Measurements from ENCODE around the gene JCAD. TPM values are rescaled to one million over a fixed set of nuclear protein-coding genes. Genes with fewer than 3 reads are reported as not detected.
A peak's percentile ranks its signal among the peaks of the same experiment; 100 is the strongest.

JCAD gene
- total RNA-seq, 4 donors from 2014 or later = 33.6 to 65.2 (median 53.3) TPM

DNA sequence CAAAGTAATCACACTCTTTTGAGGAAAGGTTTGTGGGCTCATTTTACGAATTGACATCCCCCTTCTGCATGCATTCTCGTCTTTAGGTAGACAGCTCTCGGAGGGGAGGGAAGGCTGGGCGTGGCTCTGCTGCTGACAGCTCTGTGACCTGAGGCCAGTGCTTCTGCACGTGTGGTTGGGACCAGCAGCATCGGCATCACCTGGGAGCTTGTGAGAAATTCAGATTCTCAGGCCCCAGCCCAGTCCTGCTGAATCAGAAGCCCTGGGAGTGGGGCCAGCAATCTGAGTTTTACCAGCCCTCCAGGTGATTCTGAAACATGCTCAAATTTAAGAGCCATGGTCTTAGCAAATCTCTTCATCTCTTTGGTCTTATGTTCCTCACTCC, 89.4 kb downstream of the JCAD start:
- 77% methylated on average over 3 of the region's 6 CpGs for WGBS
- H3K27ac ChIP-seq (replicated peaks in 1 of 4) = peak overlapping the region in 3 of 4 donors; percentile 31 to 62 (median 43)

DNA sequence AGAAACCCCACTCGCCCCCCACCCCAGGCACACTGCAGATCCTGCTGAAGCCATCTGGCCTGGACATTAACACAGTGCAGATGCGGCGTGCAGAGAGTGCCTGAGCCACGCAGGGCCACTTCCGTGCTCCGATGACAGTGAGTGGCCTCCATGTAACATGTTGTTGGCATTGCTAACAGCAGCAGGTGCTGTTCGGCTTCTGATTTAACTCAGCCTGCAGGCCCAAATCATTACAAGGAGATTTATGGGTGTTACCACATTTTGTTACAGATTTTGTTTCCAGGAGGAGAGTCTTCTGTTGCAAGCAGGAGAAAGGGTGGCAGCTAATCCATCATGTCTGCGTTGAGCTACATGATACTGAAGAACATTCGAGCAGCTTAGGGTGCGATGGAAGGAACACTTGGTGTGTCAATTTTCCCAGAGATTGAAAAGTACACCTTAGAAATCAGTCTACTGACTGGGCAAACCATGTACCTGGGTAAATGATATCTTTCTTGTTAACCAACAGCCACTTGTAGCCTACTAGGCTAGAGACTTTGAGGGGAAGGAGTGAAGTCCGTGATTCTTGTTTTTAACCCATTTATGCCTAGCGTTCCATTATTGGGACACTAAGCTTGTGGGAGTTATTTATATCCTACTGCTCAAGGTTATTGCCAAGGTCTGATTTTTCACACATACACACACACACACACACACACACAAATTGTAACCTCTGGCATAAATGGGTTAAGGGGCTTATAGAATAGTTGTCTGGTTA, 90.0 kb downstream of the JCAD start:
- H3K9me3 ChIP-seq = no peaks in the 10 kb centered on the region
- intact Hi-C loops (cut with DNase I) = no loop called here
- DNase-seq (ENCODE audit: extremely low spot score) = no peak
- WGBS = 80% methylated on average over 12 of the region's 12 CpGs
- peak in 1 of 2 donors; percentile 20 for TF ChIP-seq POLR2AphosphoS5 (IDR thresholded peaks at IDR 0.05)
- TF ChIP-seq, protein P1, sequence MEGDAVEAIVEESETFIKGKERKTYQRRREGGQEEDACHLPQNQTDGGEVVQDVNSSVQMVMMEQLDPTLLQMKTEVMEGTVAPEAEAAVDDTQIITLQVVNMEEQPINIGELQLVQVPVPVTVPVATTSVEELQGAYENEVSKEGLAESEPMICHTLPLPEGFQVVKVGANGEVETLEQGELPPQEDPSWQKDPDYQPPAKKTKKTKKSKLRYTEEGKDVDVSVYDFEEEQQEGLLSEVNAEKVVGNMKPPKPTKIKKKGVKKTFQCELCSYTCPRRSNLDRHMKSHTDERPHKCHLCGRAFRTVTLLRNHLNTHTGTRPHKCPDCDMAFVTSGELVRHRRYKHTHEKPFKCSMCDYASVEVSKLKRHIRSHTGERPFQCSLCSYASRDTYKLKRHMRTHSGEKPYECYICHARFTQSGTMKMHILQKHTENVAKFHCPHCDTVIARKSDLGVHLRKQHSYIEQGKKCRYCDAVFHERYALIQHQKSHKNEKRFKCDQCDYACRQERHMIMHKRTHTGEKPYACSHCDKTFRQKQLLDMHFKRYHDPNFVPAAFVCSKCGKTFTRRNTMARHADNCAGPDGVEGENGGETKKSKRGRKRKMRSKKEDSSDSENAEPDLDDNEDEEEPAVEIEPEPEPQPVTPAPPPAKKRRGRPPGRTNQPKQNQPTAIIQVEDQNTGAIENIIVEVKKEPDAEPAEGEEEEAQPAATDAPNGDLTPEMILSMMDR (IDR thresholded peaks at IDR 0.05) = no peak
- H3K27ac ChIP-seq (replicated peaks in 1 of 4) = peak overlapping the region in 3 of 4 donors; percentile 34 to 62 (median 43)
- no peaks in the 10 kb centered on the region for H3K36me3 ChIP-seq
- H3K4me3 ChIP-seq = no peak overlapping the region
- H3K4me1 ChIP-seq = peaks cover 0 to 37% (median 32%) of the 10 kb centered on the region in 4 donors
- H3K27me3 ChIP-seq = no peaks in the 10 kb centered on the region

More for the DNA sequence above, 89.4 kb downstream of the JCAD start:
- peaks cover 0 to 5% (median 0%) of the 10 kb centered on the region in 4 donors for H3K9me3 ChIP-seq
- no peaks in the 10 kb centered on the region for H3K36me3 ChIP-seq
- H3K4me3 ChIP-seq = no peak overlapping the region
- peaks cover 0 to 37% (median 32%) of the 10 kb centered on the region in 4 donors for H3K4me1 ChIP-seq
- no peak for DNase-seq (ENCODE audit: extremely low spot score)
- H3K27me3 ChIP-seq = no peaks in the 10 kb centered on the region
- intact Hi-C loops (cut with DNase I) = no loop called here
- TF ChIP-seq, protein P1 (IDR thresholded peaks at IDR 0.05) = no peak
- TF ChIP-seq POLR2AphosphoS5 (IDR thresholded peaks at IDR 0.05) (no peak), EP300 (IDR thresholded peaks at IDR 0.05) (no peak), POLR2A (IDR thresholded peaks at IDR 0.05; ENCODE audit: low read depth) (no peak)

DNA sequence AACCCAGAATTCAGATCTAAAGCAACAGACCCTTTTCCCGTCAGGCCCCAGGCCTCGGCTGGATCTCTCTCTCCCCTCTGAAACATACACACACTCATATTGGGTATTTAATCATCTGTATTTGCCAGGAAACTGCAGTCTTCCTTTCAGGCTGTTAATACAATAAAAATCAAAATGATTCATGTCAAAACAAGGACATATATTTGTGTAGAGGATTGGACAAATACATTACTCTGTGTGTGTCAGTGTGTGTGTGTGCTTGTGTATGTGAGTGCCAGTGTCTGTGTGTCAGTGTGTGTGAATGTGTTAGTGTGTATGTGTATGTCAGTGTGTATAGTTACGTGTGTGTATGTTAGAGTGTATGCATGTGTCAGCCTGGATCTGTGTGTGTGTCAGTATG, 90.8 kb downstream of the JCAD start:
- no peaks in the 10 kb centered on the region for H3K9me3 ChIP-seq
- no peaks in the 10 kb centered on the region for H3K27me3 ChIP-seq
- no peak for DNase-seq (ENCODE audit: extremely low spot score)
- no peak overlapping the region for H3K4me3 ChIP-seq
- TF ChIP-seq POLR2A (IDR thresholded peaks at IDR 0.05; ENCODE audit: low read depth) = no peak
- TF ChIP-seq EP300 (IDR thresholded peaks at IDR 0.05) = no peak
- TF ChIP-seq, protein P1 (IDR thresholded peaks at IDR 0.05) = no peak
- no peak for TF ChIP-seq POLR2AphosphoS5 (IDR thresholded peaks at IDR 0.05)
- intact Hi-C loops (cut with DNase I) = no loop called here
- H3K36me3 ChIP-seq = no peaks in the 10 kb centered on the region
- 39% methylated on average over 3 of the region's 3 CpGs for WGBS
- H3K27ac ChIP-seq (replicated peaks in 1 of 4) = peak overlapping the region; percentile 38 to 66 (median 52)
- peaks cover 0 to 37% (median 32%) of the 10 kb centered on the region in 4 donors for H3K4me1 ChIP-seq

DNA sequence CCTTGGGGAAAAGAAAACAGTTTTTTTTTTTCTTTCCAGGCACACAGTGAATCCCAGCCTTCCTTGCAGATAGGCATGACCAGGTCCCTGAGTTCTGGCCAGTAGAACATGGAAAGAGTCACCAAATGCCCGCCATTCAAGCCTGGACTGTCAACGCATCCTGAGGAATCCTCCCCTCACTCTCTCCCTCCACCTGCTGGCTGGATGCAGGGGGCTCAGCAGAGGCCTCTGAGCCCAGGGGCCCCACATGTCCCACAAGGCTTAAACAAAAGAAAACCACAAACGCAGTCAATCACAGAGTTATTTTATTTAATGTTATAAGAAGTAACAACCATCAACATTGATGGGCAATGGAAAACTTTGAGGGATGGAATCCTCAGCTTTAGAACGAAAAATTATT, 93.1 kb downstream of the JCAD start:
- WGBS = 94% methylated on average over 4 of the region's 4 CpGs
- intact Hi-C loops (cut with DNase I) = no loop called here
- Histone ChIP-seq H3K27me3 (no peaks in the 10 kb centered on the region), H3K9me3 (no peaks in the 10 kb centered on the region), H3K27ac (replicated peaks in 1 of 4) (no peak overlapping the region), H3K36me3 (no peaks in the 10 kb centered on the region), H3K4me1 (peaks cover 0 to 43% (median 35%) of the 10 kb centered on the region in 4 donors), H3K4me3 (no peak overlapping the region)
- TF ChIP-seq, protein P1 (IDR thresholded peaks at IDR 0.05) = no peak
- TF ChIP-seq EP300 (IDR thresholded peaks at IDR 0.05) (no peak), POLR2A (IDR thresholded peaks at IDR 0.05; ENCODE audit: low read depth) (no peak), POLR2AphosphoS5 (IDR thresholded peaks at IDR 0.05) (no peak)
- no peak for DNase-seq (ENCODE audit: extremely low spot score)

All from esophagus muscularis mucosa (tissue), 4 donors.